Measurements from ENCODE around the gene WDR33.

WDR33 gene

DNA sequence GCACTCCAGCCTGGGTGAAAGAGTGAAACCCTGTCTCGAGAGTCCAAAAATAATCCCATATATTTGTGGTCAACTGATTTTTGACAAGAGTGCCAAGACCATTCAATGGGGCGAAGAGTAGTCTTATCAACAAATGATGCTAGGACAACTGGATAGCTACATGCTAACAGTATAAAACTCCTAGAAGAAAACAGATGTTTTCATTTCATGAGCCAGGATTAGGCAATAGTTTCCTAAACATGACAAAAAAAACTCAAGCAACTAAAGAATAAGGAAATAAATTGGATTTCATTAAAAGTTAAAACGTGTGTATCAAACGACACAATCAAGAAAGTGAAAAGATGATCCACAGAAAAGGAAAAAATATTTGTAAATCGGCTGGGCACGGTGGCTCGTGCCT, 141.9 kb downstream of the WDR33 start:
- no peak for DNase-seq

DNA sequence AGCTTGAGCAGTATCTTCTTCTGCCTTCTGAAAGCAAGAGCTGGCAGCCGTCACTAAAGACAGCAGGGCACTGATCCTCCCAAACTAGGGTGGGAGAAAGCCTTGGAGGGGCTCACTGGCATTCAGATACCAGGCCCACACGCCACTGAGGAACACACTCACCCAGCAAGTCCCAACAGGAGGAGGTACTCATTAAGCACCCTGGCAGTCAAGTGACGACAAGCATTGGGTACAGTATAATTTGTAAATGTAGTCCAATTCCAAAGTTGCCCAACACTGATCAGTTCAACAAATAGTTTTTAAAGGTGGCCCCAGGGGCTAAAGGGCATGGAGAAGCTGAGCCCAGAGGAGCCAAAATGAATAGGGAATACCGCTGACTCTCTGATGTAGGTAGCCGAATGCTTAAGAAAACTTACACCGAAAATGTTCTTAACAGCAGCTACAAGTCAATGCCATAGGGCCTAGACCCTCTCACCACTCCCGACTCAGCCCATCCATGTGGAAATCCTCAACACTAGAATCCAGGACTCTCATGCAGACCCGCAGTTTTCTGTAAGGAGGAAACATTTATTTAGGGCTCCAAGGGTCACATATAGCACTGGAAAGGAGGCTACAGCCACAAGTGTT, 145.6 kb downstream of the WDR33 start:
- DNase-seq, result no peak

DNA sequence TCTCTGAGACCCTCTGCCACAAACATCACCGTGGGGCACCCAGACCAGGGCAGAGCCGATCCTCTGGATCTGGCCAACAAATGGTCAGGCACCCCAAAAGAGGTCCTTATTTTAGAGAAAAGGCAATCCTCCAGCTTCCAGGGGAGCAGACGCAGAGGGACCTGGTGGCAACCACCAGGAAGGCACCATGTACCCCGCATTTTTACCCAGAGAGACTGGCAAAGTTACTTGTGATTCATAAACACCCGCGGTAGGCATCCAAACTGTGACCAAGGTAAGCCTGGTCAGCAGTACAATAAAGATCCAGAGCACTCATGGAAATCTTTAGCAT, 146.1 kb downstream of the WDR33 start:
- no peak for DNase-seq

- no peak for DNase-seq
These were observed 146.7 kb downstream of the WDR33 start for GRCh38 chr2:127664065-127664894.

GRCh38 chr2:127663566-127664064, 147.4 kb downstream of the WDR33 start:
- DNase-seq, result no peak

GRCh38 chr2:127662937-127663565, 147.9 kb downstream of the WDR33 start:
- no peak for DNase-seq

DNA sequence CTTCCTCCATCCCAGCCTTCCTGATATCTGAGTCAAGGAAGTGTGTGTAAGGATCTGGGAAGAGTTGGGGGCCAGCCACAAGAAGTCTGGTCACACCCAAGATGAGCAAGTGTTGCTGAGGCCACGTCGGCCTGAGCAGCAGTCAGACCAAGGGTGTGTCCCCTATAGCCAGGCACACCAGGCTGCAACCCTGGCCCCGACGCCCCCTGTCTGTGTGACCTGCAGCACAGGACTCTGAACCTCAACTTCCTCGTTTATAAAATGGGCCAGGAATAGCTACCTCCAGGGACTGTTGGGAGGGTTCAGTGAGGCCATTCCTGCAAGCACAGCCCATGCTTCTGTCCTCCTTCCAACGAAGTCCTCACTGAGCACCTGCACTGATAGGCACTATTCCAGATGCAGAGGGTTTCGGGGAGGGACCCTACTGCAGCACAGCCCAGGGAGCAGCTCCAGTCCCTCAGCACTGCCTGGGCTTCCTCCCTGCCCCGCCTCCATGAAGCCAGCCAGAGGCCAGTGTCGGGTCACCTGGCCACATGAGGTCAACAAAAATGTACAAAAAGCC, 148.9 kb downstream of the WDR33 start:
- no peak for DNase-seq

GRCh38 chr2:127661072-127661649, 149.8 kb downstream of the WDR33 start:
- DNase-seq, result no peak

DNA sequence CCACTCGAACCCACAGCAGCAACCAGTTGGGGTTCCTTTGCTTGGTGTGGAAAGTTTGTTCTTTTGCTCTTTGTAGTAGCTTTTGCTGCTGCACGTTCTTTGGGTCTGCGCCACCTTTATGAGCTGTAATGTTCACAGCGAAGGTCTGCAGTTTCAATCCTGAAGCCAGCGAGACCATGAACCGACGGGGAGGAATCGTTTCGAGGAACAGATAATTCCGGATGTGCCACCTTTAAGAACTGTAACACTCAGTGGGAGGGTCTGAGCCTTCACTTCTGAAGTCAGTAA, 150.7 kb downstream of the WDR33 start:
- no peak for DNase-seq

GRCh38 chr2:127659408-127660290, 151.3 kb downstream of the WDR33 start:
- no peak for DNase-seq

- DNase-seq, result no peak
These were observed 152.1 kb downstream of the WDR33 start for GRCh38 chr2:127658641-127659407.

DNA sequence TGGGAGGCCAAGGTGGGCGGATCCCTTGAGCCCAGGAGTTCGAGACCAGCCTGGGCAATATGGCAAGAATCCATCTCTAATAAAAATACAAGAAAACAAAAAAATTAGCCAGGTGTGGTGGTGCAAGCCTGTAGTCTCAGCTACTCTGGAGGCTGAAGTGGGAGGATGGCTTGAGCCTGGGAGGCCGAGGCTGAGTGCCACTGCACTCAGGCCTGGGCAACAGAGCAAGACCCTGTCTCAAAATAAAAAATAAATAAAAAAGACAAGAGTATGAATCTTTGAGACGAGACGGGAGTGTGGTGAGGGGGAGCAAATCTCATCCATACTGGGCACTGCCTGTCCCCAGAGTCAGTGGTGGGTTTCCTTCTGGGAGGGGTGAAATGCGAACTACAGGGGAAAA, 152.8 kb downstream of the WDR33 start:
- no peak for DNase-seq

DNA sequence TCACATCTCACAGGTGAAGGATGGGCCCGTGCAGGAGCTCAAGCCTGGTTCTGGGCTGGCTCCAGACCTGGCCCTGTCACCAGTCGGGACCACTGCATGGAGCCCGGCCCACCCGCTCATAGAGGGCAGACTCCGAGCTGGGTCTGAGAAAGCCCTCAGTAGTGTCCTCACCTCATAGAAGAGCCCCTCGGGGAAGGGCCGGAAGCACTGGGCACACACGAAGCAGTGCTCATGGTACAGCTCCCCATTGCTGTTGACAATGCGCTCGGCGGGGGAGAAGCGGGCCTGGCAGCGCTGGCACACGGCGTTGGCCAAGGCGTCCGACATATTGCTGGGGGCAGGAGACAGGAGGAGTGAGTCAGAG, 153.8 kb downstream of the WDR33 start:
- DNase-seq, result no peak

- no peak for DNase-seq
These were observed 154.3 kb downstream of the WDR33 start for GRCh38 chr2:127656569-127657231.

- DNase-seq, result no peak
These were observed 155.5 kb downstream of the WDR33 start for GRCh38 chr2:127655209-127656073.

DNA sequence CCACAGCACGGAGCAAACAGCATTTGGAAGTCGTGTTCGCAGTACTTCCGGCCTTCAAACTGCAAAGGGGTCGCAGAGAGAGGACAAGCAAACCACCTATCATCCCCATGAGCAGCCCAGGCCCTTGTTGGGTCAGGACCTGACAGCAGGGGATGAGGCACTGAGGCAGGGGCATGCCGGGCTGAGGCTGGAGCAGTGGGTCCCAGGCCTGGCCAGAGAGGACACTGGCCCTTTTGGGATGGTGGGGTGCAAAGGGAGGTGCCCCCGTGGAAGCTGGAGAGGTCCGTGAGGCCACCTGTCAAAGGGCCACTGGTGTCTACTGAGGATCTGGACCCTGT, 156.2 kb downstream of the WDR33 start:
- DNase-seq, result no peak

DNA sequence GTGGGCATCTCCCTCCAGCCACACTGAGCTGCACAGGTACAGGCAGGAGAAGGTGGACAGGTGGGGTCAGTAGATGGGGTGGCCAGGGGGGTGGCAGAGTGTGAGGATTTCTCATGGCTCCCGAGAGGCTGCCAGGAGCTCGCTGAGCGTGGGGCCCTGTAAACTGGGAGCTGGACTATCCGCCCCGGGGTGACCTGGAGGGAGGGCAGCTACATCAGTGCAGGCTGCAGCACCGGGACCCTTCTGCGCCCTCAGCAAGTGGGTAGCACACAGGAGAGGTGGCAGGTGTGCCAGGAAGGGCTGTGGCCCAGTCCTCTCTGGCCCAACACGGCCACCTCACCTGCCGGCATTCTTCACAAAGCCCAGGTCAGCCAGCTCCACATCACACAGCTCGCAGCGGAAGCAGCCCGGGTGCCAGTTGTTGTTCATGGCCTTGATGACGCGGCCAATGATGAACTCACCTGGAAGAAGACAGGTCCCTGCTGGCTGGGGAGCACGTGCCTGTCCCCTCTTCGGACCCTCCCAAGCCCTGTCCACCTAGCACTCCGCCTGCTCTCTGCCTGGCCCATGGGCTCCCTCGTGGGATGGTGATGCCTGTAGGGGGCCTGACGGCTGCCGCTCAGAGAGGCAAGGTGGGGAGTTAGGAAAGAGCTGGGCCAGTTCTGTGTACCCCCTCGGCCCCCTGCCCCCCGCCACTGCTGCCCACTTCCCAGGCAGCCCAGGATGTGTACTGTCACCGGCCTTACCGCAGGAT, 156.7 kb downstream of the WDR33 start:
- no peak for DNase-seq

DNA sequence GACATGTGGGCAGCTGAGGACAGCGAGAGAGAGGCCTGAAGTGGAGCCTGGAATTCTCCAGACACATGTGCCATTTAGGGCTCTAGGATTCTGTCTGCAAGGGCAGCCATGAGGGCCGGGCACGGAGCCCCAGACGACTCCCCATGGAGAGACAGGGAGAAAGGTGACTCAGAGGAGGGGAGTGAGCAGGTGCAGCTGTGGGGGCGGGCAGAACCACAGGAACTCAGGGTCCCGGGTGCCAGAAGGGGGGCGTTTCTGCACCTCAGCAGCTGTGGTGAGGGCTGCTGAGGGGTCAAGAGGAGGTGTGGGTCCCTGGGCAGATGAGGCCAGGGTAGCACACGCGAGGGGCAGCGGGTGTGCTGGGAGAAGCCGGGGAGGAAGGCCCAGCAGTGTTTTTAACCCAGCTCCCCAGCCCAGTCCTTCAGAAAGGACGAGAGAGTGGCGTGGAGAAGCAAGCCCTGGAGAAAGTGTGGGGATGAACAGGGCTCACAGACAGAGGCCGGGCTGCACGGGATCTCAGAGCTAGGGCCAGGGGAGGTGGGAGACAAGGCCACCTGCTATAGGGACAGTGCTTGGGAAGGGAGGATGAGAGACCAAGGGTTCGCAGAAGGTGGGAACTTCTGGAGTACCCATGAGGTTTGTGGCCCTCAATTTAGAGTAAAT, 157.4 kb downstream of the WDR33 start:
- no peak for DNase-seq

DNA sequence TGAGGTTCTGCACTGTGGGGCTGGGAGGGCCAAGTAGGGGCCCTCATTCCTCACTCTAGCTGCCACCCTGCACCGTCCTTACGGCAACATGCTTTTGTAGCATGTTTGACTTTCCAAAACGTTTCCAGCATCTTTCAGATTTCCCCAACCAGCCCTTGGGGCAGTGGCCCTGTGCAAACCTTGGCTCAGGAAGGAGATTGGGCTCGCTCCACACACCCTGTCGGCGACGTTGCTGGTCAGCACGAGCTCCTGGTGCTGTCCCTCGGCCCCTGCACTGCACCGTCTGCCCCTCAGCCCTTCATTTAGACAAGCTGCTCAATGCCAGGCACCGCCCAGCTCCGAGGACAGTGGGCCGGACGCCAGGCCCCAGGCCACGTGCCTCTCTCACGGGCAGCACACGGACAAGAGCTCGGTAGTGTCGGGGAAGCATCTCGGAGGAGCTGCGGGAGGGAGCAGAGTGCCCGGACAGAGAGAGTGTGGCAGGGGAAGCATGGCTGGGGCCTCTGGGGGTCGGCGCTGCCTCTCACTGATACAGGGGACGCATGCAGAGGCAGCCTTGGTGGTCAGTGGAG, 158.1 kb downstream of the WDR33 start:
- no peak for DNase-seq
